Smooth muscle cell of the pulmonary artery (primary cell): ENCODE results near the gene GNG4. TPM values are rescaled to one million over a fixed set of nuclear protein-coding genes. Genes with fewer than 3 reads are reported as not detected.

ENCODE experiments used
- total RNA-seq: library from RNA; depleted of rRNA; stranded (reverse); fragments of >200 nt; gene quantifications from 2 replicates; pipeline ENCODE4 v1.2.3, GENCODE V29; 2014

GNG4 gene
- total RNA-seq = under 0.01 TPM in 1 of 2 replicates, not detected in the other

GRCh38 chr1:235649368-235650163, at the start of gene GNG4:
Gene GNG4, minus strand, starts transcription at chr1:235649784. Its CDS starts 65,946 bp downstream, at chr1:235583838.

GRCh38 chr1:235504122-235504493, 145.5 kb downstream of the GNG4 start, which contains the start of gene B3GALNT2:
Gene B3GALNT2, minus strand, starts transcription at chr1:235504452. Its CDS starts 200 bp downstream, at chr1:235504252.

Other genes with a start within 250 kb of the GNG4 start
- gene B3GALNT2, start 145.3 kb downstream of the GNG4 start, total RNA-seq = 34.7 and 44.7 TPM in 2 replicates
- gene LYST, start 217.1 kb upstream of the GNG4 start, total RNA-seq = 29.1 and 36.7 TPM in 2 replicates